ENCODE data around the gene LRRC28.

The LRRC28 gene

GRCh38 chr15:99307735-99308134 is 56.5 kb downstream of the LRRC28 start:
- DNase-seq, result no peak

DNA sequence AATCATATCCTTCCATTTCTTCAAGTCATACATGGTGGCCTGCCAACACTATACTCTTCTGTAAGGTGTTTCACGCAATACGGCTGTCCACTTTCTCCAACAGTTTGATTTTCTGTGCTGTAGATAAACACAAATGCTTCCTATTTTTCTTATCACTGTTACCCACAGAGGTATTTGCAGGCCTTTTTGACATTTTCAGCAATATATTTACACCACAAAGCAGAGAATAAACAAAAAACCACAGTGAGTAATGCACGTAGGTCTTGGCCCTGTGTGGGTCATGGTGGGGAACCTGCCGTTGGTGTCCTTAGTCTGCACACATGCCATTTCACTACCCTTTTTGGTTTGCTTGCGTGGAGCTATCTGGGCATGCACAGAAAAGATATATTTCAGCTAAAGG is 59.5 kb downstream of the LRRC28 start:
- no peak for DNase-seq

- DNase-seq, result no peak
Observed at GRCh38 chr15:99312228-99312627, 60.9 kb downstream of the LRRC28 start.

- DNase-seq, result no peak
Observed at GRCh38 chr15:99312794-99313193, 61.5 kb downstream of the LRRC28 start.

DNA sequence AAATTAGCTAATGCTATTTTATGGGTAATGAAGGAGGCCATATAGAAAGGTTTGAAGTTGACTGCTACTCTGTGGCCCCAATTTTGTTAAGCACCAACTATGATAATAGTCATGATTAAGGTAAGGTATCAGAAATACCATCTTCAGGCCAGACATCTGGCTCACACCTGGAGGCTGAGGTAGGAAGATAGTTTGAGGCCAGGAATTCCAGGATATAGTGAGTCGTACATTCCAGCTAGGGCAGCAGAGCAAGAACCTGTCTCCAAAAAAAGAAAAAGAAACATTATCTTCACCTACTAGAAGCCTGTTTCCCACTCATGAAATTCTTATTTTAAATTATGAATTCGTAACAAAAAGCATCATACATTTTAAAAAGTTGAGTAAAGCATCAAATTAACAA is 64.4 kb downstream of the LRRC28 start:
- DNase-seq, result no peak

- DNase-seq, result no peak
Observed at GRCh38 chr15:99320374-99321215, 69.3 kb downstream of the LRRC28 start.

DNA sequence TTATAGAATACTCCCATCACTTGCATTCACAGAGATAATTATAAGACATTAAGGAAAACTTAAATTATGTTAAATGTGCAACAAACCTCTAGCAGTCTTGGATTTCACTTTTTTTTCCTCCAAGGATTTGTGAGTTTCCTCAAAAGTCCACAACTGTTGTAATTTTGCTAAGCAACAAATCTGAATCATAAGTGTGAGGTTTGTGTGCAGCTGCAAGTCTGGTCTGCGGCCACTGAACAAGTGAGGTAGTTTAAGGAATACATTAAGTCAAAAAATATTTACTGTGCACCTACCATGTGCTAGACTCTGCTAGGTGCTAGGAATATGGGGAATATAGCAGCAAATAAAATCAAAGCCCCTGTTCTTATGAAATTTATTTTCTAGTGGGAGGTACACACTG is 70.2 kb downstream of the LRRC28 start:
- no peak for DNase-seq

GRCh38 chr15:99322643-99323405 is 71.5 kb downstream of the LRRC28 start:
- no peak for DNase-seq

DNA sequence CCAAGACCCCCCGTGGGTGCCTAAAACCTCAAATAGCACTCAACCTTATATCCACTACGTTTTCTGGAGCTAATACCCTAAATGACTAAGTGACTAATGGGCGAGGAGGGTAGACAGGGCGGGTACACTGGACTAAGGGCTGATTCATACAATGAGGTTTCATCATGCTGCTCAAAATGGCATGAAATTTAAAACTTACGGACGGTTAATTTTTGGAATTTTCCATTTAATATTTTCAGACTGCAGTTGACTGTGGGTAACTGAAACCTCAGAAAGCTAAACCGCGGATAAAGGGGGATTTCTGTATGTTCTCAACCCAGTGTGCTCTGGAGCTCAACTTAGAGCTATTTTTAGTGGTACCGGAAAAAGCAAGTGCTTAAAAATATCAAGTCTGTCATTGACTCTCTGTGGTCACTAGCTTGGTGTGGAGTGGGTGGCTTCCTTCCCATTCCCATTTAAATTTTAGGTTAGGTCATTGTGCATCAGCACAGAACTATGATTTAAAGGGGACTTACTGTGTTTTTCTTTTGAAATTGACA is 72.9 kb downstream of the LRRC28 start:
- no peak for DNase-seq

DNA sequence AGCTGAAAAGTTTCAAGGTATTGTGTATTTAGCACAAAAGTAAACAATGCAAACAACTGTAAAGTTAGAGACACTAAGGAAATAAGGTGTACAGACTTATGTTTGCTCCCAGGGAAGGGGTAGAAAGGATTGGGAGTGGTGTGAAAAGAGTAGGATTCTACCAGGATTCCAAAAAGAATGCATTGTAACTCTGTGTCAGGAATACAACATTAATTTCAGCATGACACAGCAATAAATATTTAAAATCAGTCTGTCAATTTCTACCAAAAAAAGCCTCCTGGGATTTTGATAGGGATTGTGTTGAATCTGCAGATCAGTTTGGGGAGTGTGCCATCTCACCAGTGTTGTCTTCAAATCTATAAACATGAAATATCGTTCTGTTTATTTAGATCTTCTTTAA is 73.4 kb downstream of the LRRC28 start:
- DNase-seq, result no peak

GRCh38 chr15:99326235-99326634 is 75.0 kb downstream of the LRRC28 start:
- DNase-seq, result no peak

DNA sequence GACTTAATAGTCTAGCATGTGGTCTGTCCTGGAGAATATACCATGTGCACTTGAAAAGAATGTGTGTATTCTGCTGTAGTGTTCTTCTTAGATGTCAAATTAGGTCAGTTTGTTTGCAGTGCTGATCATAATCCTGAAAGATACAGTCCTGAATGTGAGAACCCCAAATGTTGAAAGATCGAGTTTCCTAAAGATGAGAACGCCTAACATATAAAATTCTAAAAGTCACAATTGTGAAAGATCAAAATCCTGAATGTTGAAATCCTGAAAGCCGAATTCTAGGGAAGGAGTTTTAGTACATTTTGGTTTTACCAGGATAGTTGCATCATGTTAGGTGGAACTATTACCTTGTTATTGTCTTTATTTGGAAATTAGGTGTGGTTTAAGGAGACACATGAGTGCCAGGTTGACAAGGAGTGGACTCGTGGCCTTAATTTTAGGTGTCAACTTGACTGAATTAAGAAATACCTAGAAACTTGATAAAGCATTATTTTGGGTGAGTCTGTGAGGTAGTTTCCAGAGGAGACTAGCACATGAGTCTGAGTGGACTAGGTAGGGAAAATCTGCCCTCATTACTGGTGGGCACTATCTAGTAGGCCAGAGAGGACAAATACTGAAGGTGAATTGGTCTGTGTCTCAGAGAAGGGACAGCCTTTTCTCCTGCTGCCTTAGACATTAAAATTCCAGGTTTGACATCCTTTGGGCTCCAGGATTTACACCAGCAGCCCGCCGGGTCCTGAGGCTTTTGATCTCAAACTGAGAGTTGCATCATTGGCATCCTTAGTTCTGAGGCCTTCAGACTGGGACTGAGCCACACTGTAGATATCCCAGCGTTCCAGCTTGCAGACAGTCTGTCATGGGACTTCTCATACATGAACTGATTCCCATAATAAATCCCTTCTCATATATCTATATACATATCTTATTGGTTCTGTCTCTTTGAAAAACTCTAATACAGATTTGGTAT is 77.1 kb downstream of the LRRC28 start:
- no peak for DNase-seq

DNA sequence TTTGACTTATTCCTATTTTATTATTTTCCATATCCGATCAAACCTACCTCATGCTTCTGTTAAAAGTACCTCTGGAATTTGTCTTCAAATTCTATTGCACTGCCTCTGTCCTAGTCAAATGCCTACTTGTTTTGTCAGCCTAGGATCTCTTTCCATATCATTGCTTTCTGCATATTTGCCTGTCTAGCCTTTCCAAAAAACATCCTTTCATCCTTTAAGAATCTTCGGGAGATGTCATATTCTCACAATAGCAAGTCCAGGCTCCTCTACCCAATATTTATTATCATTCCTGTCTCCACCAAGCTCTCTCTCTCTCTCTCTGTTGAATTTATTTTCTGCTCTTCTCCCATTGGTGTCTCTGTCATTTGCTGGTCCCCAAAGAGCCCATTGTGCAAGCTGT is 80.1 kb downstream of the LRRC28 start:
- no peak for DNase-seq

DNA sequence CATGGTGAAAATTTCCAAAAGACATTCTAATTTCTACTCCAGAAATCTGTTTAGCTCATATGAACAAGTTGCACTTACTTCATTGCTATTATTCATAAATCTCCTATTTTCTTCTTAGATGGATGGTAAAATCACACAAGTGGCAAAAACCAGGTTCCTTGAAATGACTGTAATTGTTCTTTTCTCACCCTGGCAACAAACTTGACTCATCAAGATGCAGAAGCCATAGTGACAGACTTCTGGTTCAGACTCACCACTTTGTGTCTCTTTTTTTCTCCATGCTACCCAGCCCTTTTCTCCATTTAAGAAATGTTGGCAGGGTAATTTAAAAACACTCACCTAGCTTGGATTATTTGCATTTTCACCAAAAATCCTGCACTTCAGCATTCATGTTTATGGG is 82.1 kb downstream of the LRRC28 start:
- DNase-seq, result no peak

- no peak for DNase-seq
Observed at GRCh38 chr15:99333981-99334380, 82.7 kb downstream of the LRRC28 start.

GRCh38 chr15:99335508-99335907 is 84.2 kb downstream of the LRRC28 start:
- DNase-seq, result peak; percentile 4

GRCh38 chr15:99336794-99337193 is 85.5 kb downstream of the LRRC28 start:
- no peak for DNase-seq

DNA sequence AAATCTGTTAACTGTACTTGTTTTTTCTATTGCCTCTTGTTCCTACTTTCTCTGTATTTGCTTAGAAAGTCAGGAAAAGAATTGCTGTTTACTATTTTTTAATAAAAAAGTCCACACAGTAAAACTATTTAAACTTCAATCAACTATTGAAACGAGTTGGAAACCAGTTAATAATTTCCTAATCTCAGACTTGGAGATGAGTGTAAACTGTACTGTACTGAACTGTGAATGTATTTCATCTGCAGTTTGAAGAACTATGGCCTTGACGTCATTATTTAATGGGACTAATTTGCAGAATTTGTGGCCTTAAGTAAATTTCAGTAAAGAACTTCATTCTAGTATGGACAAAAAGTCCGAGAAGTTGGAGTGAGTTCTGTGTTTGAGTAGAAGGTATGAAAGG is 89.1 kb downstream of the LRRC28 start:
- DNase-seq, result no peak

DNA sequence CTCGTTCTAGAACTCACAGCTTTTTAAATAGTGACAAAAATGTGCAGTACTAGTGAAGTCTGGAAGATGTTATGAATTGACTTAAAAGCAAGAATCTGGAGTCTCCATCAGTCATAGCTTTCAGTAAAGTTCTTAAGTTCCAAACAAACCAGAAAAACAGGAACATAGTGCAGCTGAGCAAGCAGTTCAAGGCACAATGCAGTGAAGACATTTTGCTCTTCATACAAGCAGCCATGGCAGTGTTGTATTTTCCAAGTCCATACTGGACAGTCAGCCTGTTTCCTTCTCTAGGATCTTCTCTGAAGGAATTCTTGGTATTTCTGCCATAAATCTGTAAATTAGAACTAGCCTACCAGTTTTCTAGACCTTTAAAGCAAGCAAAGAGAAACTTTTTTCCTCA is 90.5 kb downstream of the LRRC28 start:
- no peak for DNase-seq

GRCh38 chr15:99343208-99343607 is 91.9 kb downstream of the LRRC28 start:
- no peak for DNase-seq

- no peak for DNase-seq
Observed at GRCh38 chr15:99343881-99344551, 92.7 kb downstream of the LRRC28 start.

DNA sequence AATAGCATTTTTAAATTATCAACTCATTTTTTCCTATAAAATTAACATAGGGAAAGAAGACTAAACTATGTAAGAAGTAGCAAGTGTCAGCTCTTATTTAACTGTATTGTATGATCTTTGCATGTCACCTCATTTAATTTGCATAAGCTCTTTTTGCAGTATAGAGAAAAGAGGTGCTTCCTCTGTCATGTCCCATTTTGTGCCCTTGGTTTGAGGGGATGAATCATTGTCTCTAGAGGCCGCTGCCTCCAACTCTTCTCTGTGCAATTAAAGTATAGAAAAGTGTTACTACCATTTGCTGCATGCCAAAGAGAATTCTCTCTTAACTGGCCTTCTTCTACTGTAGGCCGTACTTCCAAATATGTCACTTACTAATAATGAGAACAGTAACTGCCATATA is 93.4 kb downstream of the LRRC28 start:
- DNase-seq, result no peak
